Suppressor macrophage treated with lipopolysaccharide for 4 hours (primary cell): Measurements from ENCODE around the gene EPHX1.
"Not testable (repeated sequence)": the region's sequence is repeated elsewhere in the genome, so short reads cannot be mapped to it uniquely, and the experiment has no call there.

ENCODE experiments used
- DNase-seq: peaks from one replicate; pipeline ENCODE4 v3.0.0-alpha.2; 2020

Gene EPHX1

GRCh38 chr1:225809842-225810578 lies at the start of gene EPHX1:
EPHX1 (plus strand) TSS chr1:225810124; CDS start chr1:225828730, 18,606 bp downstream.
- peak; percentile 88 for DNase-seq

DNA sequence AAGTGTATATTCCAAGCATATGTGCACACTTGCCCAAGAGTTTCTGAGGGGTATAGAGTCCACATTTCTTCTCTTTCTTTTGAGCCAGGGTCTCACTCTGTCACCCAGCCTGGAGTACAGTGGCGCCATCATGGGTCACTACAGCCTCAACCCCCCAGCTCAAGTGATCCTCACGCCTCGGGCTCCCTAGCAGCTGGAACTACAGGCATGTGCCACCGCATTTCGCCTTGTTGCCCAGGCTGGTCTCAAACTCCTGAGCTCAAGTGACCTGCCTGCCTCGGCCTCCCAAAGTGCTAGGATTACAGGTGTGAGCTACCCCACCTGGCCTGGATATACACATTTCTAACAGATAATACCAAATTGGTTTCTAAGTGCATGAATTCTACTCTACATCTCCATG lies 49.4 kb upstream of the EPHX1 start:
- DNase-seq: no peak

DNA sequence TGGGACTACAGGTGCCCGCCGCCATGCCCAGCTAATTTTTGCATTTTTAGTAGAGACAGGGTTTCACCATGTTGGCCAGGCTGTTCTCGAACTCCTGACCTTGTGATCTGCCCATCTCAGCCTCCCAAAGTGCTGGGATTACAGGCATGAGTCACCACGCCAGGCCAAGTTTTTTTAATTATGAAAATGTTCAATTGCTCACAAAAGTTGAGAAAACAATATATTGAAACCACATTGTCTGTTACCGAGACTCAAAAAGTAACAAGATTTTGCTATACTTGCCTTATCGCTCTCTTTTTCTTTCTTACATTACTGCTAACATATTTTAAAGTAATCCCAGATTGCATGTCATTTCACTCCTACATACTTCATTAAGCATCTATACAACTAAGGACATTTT lies 48.5 kb upstream of the EPHX1 start:
- DNase-seq: not testable (repeated sequence)

GRCh38 chr1:225762002-225762441 lies 47.9 kb upstream of the EPHX1 start:
- DNase-seq: no peak

DNA sequence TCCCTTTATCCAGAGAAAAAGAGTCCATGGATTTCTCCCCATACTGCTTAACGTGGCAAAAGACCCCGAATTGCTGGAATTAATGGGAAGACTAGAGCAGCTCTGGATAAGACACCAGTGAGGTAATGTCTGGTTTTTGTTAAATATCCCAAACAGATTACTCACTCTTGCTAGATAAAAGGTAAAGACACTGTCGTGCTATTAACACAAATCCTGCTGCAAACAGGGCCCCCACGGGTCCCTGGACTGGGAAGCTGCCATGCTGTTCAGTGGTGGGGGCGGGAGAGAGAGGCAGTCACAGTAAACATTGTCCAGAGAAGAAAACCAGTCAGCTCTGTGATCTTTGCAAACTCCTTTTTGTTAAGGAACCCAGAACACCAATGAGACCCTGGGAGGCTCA lies 47.5 kb upstream of the EPHX1 start:
- DNase-seq: no peak

DNA sequence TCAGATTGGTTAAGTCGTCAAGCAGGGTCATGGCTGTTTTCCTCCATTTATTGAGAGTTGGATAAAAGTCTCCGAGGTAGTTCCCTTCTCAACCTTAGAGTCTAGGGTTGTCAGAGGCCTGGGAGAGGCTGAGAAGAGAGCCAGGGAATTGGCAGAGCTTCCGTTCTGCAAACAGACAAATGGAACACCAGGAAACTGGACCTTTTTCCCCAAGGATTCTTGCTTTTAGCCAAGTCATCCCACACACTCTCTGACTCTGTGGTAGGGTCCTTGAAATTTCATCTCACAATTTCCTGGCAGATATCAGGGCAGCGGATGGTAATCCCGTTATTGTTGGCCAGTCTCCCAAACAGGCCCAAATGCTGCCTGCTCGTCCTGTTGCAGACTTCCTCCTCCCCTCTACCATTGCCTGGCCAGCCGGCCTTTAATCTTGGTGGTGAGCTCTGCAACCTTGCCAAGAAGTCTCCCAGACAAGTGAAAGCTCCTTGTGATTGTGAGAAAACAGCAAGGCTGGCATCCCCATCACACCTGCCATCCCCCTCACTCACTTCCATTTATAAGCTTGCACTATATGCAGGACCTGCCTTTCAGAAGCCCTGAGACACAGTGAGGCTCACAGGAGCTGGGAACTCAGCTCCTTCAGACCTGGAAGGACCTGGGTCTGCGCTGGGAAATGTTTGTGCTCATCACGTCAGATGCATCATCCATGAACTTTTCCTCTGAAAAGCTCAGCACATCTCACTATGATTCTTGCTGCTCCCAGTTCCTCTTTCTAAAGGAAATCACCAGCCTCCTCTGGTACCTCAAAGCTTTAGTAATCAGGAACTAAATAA lies 46.0 kb upstream of the EPHX1 start:
- peak; percentile 72 for DNase-seq

DNA sequence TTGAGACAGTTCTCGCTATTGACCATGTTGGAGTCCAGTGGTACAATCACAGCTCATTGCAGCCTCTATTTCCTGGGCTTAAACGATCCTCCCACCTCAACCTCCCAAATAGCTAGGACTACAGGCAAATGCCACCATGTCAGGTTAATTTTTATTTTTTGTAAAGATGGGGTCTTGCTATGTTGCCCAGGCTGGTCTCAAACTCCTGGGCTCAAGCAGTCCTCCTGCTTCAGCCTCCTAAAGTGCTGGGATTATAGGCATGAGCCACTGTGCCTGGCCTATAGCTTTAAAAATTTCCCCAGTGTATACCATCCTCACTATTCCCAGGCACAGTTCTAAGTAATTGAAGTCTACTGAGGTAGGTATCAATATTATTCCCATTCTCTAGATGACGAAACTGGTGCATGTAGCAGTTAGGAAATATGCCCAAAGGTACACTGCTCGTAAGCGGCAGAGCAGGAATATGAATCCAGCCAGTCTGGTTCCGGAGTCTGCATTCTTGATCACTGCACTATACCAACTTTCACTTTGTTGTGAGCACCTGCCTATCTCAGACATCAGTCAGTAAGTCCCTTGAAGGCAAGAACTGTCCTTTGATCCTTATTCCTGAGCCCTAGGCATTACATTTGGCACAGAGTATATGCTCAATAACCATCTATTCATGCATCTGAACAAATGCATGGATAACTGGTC lies 43.8 kb upstream of the EPHX1 start:
- no peak for DNase-seq

DNA sequence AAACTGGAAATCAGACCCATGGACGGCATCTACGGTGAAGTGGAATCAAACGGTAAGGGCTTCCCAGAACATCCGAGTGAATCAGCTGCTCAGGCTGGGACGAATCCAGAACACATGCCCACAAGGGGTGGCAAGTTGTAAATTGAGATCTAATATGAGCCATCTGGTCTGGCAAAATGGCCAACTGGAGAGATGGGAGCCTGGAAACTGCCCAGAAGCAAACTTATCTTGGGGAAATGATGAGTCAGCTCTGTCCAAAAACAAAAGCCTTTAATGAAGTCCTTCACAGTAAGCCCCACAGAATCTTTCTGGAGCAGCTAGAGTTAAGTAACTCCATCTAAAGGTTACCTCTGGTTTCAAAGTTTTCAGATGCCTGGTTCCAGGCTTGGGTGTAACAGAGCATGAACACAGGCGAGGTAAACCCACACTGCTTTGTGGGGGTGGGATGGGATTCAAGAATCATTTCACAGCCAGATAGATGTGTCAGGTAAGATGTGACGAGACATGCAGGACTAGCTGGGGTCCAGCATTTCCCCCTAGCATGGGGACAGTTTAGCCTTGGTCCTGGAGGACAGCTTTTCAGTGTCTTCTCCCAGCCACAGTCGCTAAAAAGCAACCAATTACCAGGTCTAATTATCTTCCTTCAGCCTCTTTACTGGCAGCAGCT lies 42.8 kb upstream of the EPHX1 start:
- DNase-seq: no peak

GRCh38 chr1:225767634-225768540 lies 42.0 kb upstream of the EPHX1 start:
- DNase-seq: no peak

DNA sequence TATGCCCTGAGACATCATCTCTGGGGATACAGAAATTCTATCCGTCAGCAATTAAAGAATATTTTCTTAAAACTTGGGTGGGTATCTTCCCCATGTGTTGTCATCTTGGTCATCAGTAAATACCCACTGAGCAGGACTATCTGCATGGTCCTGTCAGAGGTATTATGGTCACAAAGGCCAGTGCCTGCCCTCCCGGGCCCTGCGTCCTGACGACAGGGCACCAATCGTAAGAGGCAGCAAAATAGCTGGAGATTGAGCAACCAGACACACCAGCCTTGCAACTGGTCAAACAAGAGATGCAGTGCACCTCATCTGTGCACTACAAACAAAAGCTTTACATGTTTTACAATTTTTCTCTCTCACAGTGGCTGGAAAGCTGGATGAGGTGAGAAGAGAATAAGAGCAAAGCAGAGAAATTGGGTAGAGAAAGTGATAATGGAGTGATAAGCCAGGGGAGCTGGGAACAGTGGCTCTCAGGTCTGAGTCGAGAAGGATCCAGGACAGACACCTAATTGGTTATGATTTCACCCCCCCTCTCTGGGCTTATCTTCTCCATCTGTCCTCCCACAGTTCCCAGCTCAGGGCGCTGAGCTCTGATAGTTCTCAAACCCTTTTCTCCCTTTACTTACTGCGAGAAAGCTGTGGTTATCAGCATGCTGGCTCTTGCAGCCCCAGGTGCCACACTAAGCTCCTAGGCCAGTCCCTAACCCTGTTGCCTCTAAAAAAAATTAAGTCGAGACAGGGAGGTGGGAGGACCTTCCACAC lies 41.1 kb upstream of the EPHX1 start:
- no peak for DNase-seq

DNA sequence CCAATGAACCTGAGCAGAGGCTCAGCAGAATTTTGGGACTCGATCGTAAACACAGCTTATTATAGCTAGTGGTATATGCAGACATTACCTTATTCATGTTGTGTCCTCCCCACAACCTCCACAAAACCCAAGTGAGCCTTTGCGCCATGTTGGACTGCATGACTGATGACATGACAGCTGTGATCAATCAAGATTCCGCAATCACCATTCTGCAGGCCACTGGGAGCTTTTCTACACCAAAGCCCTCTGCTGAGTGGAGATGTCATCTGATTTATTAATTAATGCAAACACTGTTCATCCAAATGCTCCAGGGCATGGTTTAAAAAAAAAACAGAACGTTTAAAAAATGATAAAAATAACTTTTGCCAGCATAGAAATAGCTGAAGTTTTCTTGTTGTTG lies 40.2 kb upstream of the EPHX1 start:
- DNase-seq: no peak

- DNase-seq: no peak
Observed at GRCh38 chr1:225770561-225771248, 39.2 kb upstream of the EPHX1 start.

- no peak for DNase-seq
Observed at GRCh38 chr1:225771661-225772322, 38.1 kb upstream of the EPHX1 start.

DNA sequence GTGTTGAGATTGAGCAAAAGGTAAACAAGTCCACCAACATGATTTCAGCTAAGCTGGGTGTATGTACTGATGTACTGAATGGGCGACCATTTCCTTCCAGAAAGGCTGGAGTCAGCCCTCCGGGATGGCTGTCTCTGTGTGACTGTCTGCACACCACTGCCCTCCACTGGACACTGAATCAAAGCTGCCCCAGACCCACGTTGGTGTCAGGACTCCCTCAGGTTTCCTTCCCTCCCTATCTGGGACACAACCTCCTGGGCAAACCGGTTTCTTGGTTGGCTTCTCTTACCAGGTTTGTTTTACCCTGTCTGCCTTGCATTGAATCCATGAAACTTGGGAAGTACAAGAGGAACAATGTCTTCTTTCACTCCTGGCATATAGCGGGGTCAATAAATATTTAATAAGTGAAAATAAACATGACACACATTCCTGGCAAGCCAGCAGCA lies 37.6 kb upstream of the EPHX1 start:
- DNase-seq: peak; percentile 82

GRCh38 chr1:225772848-225773247 lies 37.1 kb upstream of the EPHX1 start:
- DNase-seq: no peak

DNA sequence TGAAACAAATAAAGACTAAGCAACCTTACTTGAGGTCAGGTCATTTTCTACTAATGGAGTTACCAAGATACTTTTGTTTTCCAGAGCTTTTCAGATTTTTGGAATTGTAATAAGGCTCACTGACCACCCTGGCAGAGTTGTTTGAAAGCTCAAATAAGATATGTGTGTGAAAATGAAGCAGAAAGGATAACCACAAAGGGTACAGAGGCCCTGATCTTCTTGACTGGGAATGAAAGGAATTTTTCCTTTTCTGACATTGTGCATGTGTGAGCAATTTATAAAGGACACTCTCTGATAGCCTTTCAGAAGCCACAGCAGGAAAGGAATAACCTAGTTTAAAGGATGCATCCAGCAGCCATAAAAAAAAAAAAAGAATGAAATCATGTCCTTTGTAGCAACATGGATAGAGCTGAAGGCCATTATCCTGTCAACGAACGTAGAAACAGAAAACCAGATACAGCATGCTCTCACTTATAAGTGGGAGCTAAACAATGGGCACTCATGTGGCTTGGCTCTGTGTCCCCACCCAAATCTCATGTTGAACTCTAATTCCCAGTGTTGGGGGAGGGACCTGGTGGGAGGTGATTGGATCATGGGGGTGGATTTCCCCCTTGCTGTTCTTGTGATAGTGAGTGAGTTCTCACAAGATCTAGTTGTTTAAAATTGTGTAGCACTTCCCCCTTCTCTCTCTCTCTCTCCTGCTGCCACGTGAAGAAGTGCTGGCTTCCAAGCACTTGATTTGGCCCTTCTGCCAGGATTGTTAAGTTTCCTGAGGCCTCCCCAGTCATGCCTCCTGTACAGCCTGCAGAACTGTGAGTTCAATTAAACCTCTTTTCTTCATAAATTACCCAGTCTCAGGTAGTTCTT lies 35.4 kb upstream of the EPHX1 start:
- no peak for DNase-seq

GRCh38 chr1:225776294-225776693 lies 33.6 kb upstream of the EPHX1 start:
- no peak for DNase-seq

- no peak for DNase-seq
Observed at GRCh38 chr1:225777058-225777582, 32.8 kb upstream of the EPHX1 start.
